Liver (tissue), 3 donors: Measurements from ENCODE around the gene JAML.

Experiments used
- ATF3 ChIP-seq: IDR thresholded peaks from 2 replicates; pipeline ENCODE4 v1.6.1; 2016; ENCODE audit warnings: antibody characterized with exemption
- CTCF ChIP-seq: fragments of 150-350 bp; IDR thresholded peaks from 2 replicates; pipeline ENCODE4 v1.5.1; 2017; ENCODE audit warnings: improper control_type of control experiment, low read depth, low read length; ENCODE audit not compliant: missing input control
- FOXA1 ChIP-seq: IDR thresholded peaks from 2 replicates; pipeline ENCODE4 v1.6.1; 2016; ENCODE audit warnings: antibody characterized with exemption
- GABPA ChIP-seq, 2 donors: IDR thresholded peaks in 1 of 2; conservative IDR thresholded peaks in 1 of 2; 2 replicates each; pipeline ENCODE4 v1.6.1; 2016; ENCODE audit warnings: antibody characterized with exemption in 2 of 2, mild to moderate bottlenecking in 1 of 2, moderate library complexity in 1 of 2
- HNF4A ChIP-seq, 2 donors: conservative IDR thresholded peaks; 2 replicates each; pipeline ENCODE4 v1.6.1; 2016; ENCODE audit warnings: antibody characterized with exemption in 2 of 2, mild to moderate bottlenecking in 2 of 2
- JUND ChIP-seq, 2 donors: IDR thresholded peaks; 2 replicates each; pipeline ENCODE4 v1.6.1; 2016; ENCODE audit warnings: antibody characterized with exemption in 2 of 2
- RAD21 ChIP-seq, 2 donors: IDR thresholded peaks; 2 replicates each; pipeline ENCODE4 v1.6.1; 2016; ENCODE audit warnings: antibody characterized with exemption in 2 of 2, mild to moderate bottlenecking in 2 of 2
- RXRA ChIP-seq, 2 donors: IDR thresholded peaks; 2 replicates each; pipeline ENCODE4 v1.6.1; 2017 to 2018; ENCODE audit warnings: antibody characterized with exemption in 2 of 2, mild to moderate bottlenecking in 1 of 2
- SP1 ChIP-seq: IDR thresholded peaks from 2 replicates; pipeline ENCODE4 v1.6.1; 2018; ENCODE audit warnings: antibody characterized with exemption, mild to moderate bottlenecking
- TAF1 ChIP-seq: conservative IDR thresholded peaks from 2 replicates; pipeline ENCODE4 v1.6.1; 2016; ENCODE audit warnings: antibody characterized with exemption, mild to moderate bottlenecking
- YY1 ChIP-seq: IDR thresholded peaks from 2 replicates; pipeline ENCODE4 v1.6.1; 2016; ENCODE audit warnings: antibody characterized with exemption, mild to moderate bottlenecking
- TF ChIP-seq, protein P1 (sequence below): IDR thresholded peaks from 2 replicates; pipeline ENCODE4 v1.6.1; 2016; ENCODE audit warnings: antibody characterized with exemption, mild to moderate bottlenecking
- TF ChIP-seq, protein P2 (sequence below): IDR thresholded peaks from 2 replicates; pipeline ENCODE4 v1.6.1; 2016; ENCODE audit warnings: antibody characterized with exemption
- TF ChIP-seq, protein P3 (sequence below): IDR thresholded peaks from 2 replicates; pipeline ENCODE4 v1.6.1; 2016; ENCODE audit warnings: antibody characterized with exemption
- donor health status: healthy.
- donor health status: healthy.

DNA sequence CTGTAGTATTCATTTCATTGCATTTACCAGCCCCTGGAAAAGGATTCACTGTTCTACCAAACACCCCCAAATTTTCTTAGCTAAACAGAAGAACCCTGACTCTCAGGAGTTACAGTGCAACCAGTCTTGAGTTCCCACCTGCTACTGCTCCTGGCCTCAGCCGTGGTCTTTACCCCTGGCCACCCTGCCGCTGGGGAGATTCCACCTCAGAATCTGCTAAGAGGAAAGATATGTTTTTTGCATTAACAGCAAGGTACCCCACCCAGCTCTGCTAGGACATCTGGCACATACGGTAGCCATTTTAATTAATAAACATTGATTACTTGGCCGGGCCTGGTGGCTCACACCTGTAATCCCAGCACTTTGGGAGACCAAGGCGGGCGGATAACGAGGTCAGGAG lies 9.0 kb downstream of the JAML start:
- no peak for TF ChIP-seq CTCF
- TF ChIP-seq, protein P1, sequence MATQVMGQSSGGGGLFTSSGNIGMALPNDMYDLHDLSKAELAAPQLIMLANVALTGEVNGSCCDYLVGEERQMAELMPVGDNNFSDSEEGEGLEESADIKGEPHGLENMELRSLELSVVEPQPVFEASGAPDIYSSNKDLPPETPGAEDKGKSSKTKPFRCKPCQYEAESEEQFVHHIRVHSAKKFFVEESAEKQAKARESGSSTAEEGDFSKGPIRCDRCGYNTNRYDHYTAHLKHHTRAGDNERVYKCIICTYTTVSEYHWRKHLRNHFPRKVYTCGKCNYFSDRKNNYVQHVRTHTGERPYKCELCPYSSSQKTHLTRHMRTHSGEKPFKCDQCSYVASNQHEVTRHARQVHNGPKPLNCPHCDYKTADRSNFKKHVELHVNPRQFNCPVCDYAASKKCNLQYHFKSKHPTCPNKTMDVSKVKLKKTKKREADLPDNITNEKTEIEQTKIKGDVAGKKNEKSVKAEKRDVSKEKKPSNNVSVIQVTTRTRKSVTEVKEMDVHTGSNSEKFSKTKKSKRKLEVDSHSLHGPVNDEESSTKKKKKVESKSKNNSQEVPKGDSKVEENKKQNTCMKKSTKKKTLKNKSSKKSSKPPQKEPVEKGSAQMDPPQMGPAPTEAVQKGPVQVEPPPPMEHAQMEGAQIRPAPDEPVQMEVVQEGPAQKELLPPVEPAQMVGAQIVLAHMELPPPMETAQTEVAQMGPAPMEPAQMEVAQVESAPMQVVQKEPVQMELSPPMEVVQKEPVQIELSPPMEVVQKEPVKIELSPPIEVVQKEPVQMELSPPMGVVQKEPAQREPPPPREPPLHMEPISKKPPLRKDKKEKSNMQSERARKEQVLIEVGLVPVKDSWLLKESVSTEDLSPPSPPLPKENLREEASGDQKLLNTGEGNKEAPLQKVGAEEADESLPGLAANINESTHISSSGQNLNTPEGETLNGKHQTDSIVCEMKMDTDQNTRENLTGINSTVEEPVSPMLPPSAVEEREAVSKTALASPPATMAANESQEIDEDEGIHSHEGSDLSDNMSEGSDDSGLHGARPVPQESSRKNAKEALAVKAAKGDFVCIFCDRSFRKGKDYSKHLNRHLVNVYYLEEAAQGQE, result no peak
- TF ChIP-seq, protein P2, sequence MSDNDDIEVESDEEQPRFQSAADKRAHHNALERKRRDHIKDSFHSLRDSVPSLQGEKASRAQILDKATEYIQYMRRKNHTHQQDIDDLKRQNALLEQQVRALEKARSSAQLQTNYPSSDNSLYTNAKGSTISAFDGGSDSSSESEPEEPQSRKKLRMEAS, result no peak
- TF ChIP-seq TAF1, result no peak
- no peak for TF ChIP-seq YY1
- no peak for TF ChIP-seq SP1
- TF ChIP-seq, protein P3, sequence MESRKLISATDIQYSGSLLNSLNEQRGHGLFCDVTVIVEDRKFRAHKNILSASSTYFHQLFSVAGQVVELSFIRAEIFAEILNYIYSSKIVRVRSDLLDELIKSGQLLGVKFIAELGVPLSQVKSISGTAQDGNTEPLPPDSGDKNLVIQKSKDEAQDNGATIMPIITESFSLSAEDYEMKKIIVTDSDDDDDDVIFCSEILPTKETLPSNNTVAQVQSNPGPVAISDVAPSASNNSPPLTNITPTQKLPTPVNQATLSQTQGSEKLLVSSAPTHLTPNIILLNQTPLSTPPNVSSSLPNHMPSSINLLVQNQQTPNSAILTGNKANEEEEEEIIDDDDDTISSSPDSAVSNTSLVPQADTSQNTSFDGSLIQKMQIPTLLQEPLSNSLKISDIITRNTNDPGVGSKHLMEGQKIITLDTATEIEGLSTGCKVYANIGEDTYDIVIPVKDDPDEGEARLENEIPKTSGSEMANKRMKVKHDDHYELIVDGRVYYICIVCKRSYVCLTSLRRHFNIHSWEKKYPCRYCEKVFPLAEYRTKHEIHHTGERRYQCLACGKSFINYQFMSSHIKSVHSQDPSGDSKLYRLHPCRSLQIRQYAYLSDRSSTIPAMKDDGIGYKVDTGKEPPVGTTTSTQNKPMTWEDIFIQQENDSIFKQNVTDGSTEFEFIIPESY, result no peak
- no peak for TF ChIP-seq GABPA (IDR thresholded peaks at IDR 0.05 in 1 of 2, conservative IDR thresholded peaks at IDR 0.05 in 1 of 2)
- no peak for TF ChIP-seq RAD21 (IDR thresholded peaks at IDR 0.05)
- TF ChIP-seq JUND (IDR thresholded peaks at IDR 0.05), result no peak
- no peak for TF ChIP-seq HNF4A (conservative IDR thresholded peaks at IDR 0.05)
- TF ChIP-seq FOXA1, result no peak
- TF ChIP-seq RXRA (IDR thresholded peaks at IDR 0.05), result no peak
- no peak for TF ChIP-seq ATF3
